HCT116 (cell line): ENCODE data around the gene DPYSL4. TPM values are rescaled to one million over a fixed set of nuclear protein-coding genes. Genes with fewer than 3 reads are reported as not detected.

Experiments used
- ATAC-seq: fragments of 200-7000 bp; cut with Tn5 transposase; 2 replicates; pipeline ENCODE4 v1.9.1; 2020; ENCODE audit warnings: mild to moderate bottlenecking, moderate library complexity
- BruUV-seq: library from RNA; stranded (reverse); fragments of 400-500 nt; replicated peaks from 2 replicates; lab custom pipeline; 2021; lab: Mats Ljungman, UMichigan
- CTCF ChIA-PET: fragments of 300-600 bp; sonication (Branson Sonifier 250); formaldehyde crosslinking; loops from one replicate; lab custom pipeline; 2021; ENCODE audit warnings: antibody characterized with exemption; lab: Charles Lee
- POLR2A ChIA-PET: fragments of 300-600, 350-600 bp; sonication (Branson Sonifier 250); formaldehyde crosslinking; loops from one replicate; lab custom pipeline; 2021; ENCODE audit warnings: antibody characterized with exemption; lab: Charles Lee
- RAD21 ChIA-PET, 2 experiments: fragments of 300-600 bp; sonication (Branson Sonifier 250); formaldehyde crosslinking; loops; one replicate each; lab custom pipeline; 2023; ENCODE audit warnings: low total read pairs in 2 of 2; ENCODE audit not compliant: uncharacterized antibody in 2 of 2, unreplicated experiment in 2 of 2, low non-redundant PET in 1 of 2; lab: Charles Lee
- DNase-seq: peaks from one replicate; pipeline ENCODE4 v3.0.0-alpha.2; 2010; ENCODE audit warnings: low read depth, low spot score
- H2AFZ ChIP-seq: fragments of 200-600 bp; shearing (Covaris generic), sonication (generic); 2 replicates; pipeline ENCODE4 v1.6.1; 2017; ENCODE audit warnings: low read depth, mixed run types, mixed read lengths, antibody characterized with exemption, low read length; ENCODE audit not compliant: poor library complexity, severe bottlenecking
- H3K27ac ChIP-seq: 2 replicates; pipeline ENCODE4 v1.5.1; 2012; ENCODE audit warnings: low read depth, low read length
- H3K27me3 ChIP-seq: fragments of 200-600 bp; sonication (generic); 2 replicates; pipeline ENCODE4 v1.6.1; 2016; ENCODE audit warnings: mixed run types, low read length, mixed read lengths; ENCODE audit not compliant: insufficient read depth
- H3K36me3 ChIP-seq, 2 experiments: fragments of 200-500 bp in 1 of 2; fragments of 200-600 bp in 1 of 2; sonication (Bioruptor generic) in 1 of 2; sonication (generic) in 1 of 2; 2 replicates each; pipeline versions ENCODE4 v1.5.1 to v1.6.1; 2014 to 2016; ENCODE audit warnings: low read length in 2 of 2, inconsistent platforms in 1 of 2, mixed read lengths in 1 of 2, mixed run types in 1 of 2; ENCODE audit not compliant: insufficient read depth in 2 of 2, control insufficient read depth in 1 of 2
- H3K4me1 ChIP-seq, 2 experiments: fragments of 200-600 bp in 1 of 2; sonication (generic) in 1 of 2; 2 replicates each; pipeline versions ENCODE4 v1.5.1 to v1.6.1; 2012 to 2017; ENCODE audit warnings: low read length in 2 of 2, inconsistent platforms in 1 of 2, mild to moderate bottlenecking in 1 of 2, mixed read lengths in 1 of 2, mixed run types in 1 of 2, moderate library complexity in 1 of 2; ENCODE audit not compliant: insufficient read depth in 2 of 2, control insufficient read depth in 1 of 2
- H3K4me2 ChIP-seq: fragments of 200-600 bp; sonication (generic); 2 replicates; pipeline ENCODE4 v1.6.1; 2017; ENCODE audit warnings: mixed run types, low read length, mixed read lengths
- H3K4me3 ChIP-seq, 2 experiments: fragments of 200-600 bp in 1 of 2; sonication (generic) in 1 of 2; replicated peaks in 1 of 2; 2 replicates each; pipeline ENCODE4 v1.5.1; 2011 to 2016; ENCODE audit warnings: low read length in 2 of 2, control low read depth in 1 of 2, low read depth in 1 of 2, mild to moderate bottlenecking in 1 of 2, mixed read lengths in 1 of 2, mixed run types in 1 of 2
- H3K79me2 ChIP-seq: fragments of 200-600 bp; sonication (generic); 2 replicates; pipeline ENCODE4 v1.6.1; 2017; ENCODE audit warnings: mild to moderate bottlenecking, mixed run types, low read length, moderate library complexity, mixed read lengths; ENCODE audit not compliant: insufficient read depth
- H3K9ac ChIP-seq: fragments of 200-600 bp; sonication (generic); 2 replicates; pipeline ENCODE4 v1.6.1; 2016; ENCODE audit warnings: low read length, mixed read lengths
- H3K9me2 ChIP-seq: fragments of 200-600 bp; sonication (generic), shearing (Covaris generic); 2 replicates; pipeline ENCODE4 v1.6.1; 2017; ENCODE audit warnings: mixed run types, mild to moderate bottlenecking, moderate library complexity; ENCODE audit not compliant: insufficient read depth
- H3K9me3 ChIP-seq, 2 experiments: fragments of 200-500 bp in 1 of 2; fragments of 200-600 bp in 1 of 2; sonication (Bioruptor generic) in 1 of 2; sonication (generic) in 1 of 2; 2 replicates each; pipeline ENCODE4 v1.6.1; 2014 to 2017; ENCODE audit warnings: low read length in 2 of 2, mixed read lengths in 2 of 2, inconsistent platforms in 1 of 2, low read depth in 1 of 2, mild to moderate bottlenecking in 1 of 2, mixed run types in 1 of 2, moderate library complexity in 1 of 2; ENCODE audit not compliant: control insufficient read depth in 1 of 2, insufficient read depth in 1 of 2
- H4K20me1 ChIP-seq: fragments of 200-600 bp; sonication (generic), shearing (Covaris generic); 2 replicates; pipeline ENCODE4 v1.6.1; 2017; ENCODE audit warnings: mixed run types, mild to moderate bottlenecking, moderate library complexity; ENCODE audit not compliant: insufficient read depth
- CEBPB ChIP-seq: IDR thresholded peaks from 2 replicates; pipeline ENCODE4 v1.6.1; 2012; ENCODE audit warnings: low read depth
- EGR1 ChIP-seq: IDR thresholded peaks from 2 replicates; pipeline ENCODE4 v1.6.1; 2012; ENCODE audit warnings: low read depth
- EZH2phosphoT487 ChIP-seq: fragments of 200-600 bp; IDR thresholded peaks from 2 replicates; pipeline ENCODE4 v1.6.1; 2018; ENCODE audit warnings: antibody characterized with exemption, borderline replicate concordance
- FOSL1 ChIP-seq: IDR thresholded peaks from 2 replicates; pipeline ENCODE4 v1.6.1; 2012; ENCODE audit warnings: low read depth
- JUND ChIP-seq: IDR thresholded peaks from 2 replicates; pipeline ENCODE4 v1.6.1; 2012
- POLR2AphosphoS5 ChIP-seq: IDR thresholded peaks from 2 replicates; pipeline ENCODE4 v1.6.1; 2011; ENCODE audit warnings: mild to moderate bottlenecking, low read depth, low read length, moderate library complexity
- RAD21 ChIP-seq: IDR thresholded peaks from 2 replicates; pipeline ENCODE4 v1.6.1; 2012; ENCODE audit warnings: low read depth, mild to moderate bottlenecking
- SRF ChIP-seq: IDR thresholded peaks from 2 replicates; pipeline ENCODE4 v1.6.1; 2012; ENCODE audit warnings: low read depth
- TCF7L2 ChIP-seq: IDR thresholded peaks from 2 replicates; pipeline ENCODE4 v1.7.0; 2011; ENCODE audit warnings: borderline replicate concordance, inconsistent platforms; ENCODE audit not compliant: insufficient read depth, insufficient read length; ENCODE audit errors: extremely low read depth
- YY1 ChIP-seq: IDR thresholded peaks from 2 replicates; pipeline ENCODE4 v1.6.1; 2011; ENCODE audit warnings: low read length, low read depth, moderate library complexity, mild to moderate bottlenecking; ENCODE audit not compliant: insufficient replicate concordance; ENCODE audit errors: extremely low read depth
- intact Hi-C: fragments of 100-400 bp; cut with micrococcal nuclease; formaldehyde crosslinking; loops from 2 replicates; pipeline ENCODE4 v1.10.0; 2022
- total RNA-seq: library from RNA; stranded (reverse); gene quantifications from one replicate; pipeline ENCODE4 v1.2.1, GENCODE V29; 2021; ENCODE audit not compliant: unreplicated experiment
- TF ChIP-seq, protein P1 (sequence below): IDR thresholded peaks from 2 replicates; pipeline ENCODE4 v1.6.1; 2012; ENCODE audit warnings: low read depth
- TF ChIP-seq, protein P2 (sequence below), 3 experiments: fragments of 200-600 bp in 1 of 3; sonication (generic) in 1 of 3; IDR thresholded peaks in 2 of 3; conservative IDR thresholded peaks in 1 of 3; 2 replicates each; pipeline ENCODE4 v1.5.1; 2012 to 2017; ENCODE audit warnings: low read depth in 2 of 3, low read length in 2 of 3, antibody characterized with exemption in 1 of 3, borderline replicate concordance in 1 of 3, control low read depth in 1 of 3, mild to moderate bottlenecking in 1 of 3, mixed read lengths in 1 of 3, mixed run types in 1 of 3, moderate library complexity in 1 of 3; ENCODE audit not compliant: insufficient read depth in 1 of 3
- TF ChIP-seq, protein P3 (sequence below): IDR thresholded peaks from 2 replicates; pipeline ENCODE4 v1.6.1; 2012

Gene DPYSL4
- total RNA-seq, 1 experiment from 2014 or later = 5.4 TPM

DNA sequence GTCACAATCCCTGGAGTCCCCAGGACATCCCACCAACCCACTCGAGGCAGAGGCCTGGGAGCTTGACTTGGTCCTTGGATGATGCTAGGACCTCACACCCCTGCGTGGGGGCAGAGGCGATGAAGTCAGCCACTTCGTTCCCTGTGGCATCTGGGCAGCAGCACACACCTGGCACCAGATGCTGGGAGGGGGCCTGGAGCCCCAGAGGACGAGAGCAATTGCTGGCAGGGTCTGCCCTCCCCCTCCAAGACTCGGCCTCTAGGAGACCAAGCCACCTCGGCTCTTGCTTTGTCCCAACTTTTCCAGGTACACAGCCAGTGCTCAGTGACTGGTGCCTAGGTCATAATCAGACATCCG lies 39.1 kb downstream of the DPYSL4 start (continued):
- TF ChIP-seq, protein P1, sequence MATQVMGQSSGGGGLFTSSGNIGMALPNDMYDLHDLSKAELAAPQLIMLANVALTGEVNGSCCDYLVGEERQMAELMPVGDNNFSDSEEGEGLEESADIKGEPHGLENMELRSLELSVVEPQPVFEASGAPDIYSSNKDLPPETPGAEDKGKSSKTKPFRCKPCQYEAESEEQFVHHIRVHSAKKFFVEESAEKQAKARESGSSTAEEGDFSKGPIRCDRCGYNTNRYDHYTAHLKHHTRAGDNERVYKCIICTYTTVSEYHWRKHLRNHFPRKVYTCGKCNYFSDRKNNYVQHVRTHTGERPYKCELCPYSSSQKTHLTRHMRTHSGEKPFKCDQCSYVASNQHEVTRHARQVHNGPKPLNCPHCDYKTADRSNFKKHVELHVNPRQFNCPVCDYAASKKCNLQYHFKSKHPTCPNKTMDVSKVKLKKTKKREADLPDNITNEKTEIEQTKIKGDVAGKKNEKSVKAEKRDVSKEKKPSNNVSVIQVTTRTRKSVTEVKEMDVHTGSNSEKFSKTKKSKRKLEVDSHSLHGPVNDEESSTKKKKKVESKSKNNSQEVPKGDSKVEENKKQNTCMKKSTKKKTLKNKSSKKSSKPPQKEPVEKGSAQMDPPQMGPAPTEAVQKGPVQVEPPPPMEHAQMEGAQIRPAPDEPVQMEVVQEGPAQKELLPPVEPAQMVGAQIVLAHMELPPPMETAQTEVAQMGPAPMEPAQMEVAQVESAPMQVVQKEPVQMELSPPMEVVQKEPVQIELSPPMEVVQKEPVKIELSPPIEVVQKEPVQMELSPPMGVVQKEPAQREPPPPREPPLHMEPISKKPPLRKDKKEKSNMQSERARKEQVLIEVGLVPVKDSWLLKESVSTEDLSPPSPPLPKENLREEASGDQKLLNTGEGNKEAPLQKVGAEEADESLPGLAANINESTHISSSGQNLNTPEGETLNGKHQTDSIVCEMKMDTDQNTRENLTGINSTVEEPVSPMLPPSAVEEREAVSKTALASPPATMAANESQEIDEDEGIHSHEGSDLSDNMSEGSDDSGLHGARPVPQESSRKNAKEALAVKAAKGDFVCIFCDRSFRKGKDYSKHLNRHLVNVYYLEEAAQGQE = no peak
- TF ChIP-seq POLR2AphosphoS5 (no peak), JUND (no peak)
- TF ChIP-seq, all 23 proteins: peak for 0

DNA sequence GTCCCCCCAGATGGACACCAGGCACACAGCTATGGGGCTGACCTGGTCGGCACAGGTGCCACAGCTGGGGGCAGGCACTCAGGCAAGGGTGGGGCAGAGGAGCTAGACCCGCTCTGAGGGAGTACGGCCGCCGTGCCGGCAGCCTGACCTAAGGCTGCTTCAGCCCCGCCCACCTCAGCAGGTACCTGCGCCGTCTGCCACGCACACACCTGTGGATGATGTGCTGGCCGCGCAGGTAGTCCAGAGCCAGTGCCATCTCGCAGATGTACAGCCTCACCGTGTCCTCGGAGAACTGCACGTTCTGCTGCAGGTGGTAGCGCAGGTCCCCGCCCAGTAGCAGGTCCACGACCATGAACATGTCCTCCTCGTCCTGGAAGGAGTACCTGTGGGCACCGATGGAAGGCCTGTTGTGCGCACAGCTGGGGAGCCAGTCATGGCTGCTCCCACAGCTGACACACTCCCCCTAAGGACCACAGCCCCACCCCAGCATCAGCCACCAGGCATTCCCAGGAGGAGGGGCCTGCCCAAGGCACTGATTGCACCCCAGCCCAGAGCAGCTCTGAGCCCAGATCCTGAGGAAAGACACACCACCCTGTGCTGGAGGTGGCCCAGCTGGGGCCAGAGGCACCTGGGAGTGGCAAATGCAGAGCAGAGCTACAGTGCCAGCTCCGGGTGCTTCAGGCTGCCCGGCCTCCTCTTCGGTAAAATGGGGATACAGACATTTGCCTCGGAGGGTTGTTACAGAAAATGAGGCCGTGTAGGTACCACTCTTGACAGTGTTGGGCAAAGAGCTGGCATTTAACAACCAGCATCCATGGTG lies 40.0 kb downstream of the DPYSL4 start:
- TF ChIP-seq, protein P1 = no peak
- TF ChIP-seq TCF7L2 = no peak
- no peak for TF ChIP-seq JUND
- TF ChIP-seq FOSL1 = no peak
- no peak for TF ChIP-seq RAD21
- no peak for TF ChIP-seq SRF
- TF ChIP-seq, protein P2, sequence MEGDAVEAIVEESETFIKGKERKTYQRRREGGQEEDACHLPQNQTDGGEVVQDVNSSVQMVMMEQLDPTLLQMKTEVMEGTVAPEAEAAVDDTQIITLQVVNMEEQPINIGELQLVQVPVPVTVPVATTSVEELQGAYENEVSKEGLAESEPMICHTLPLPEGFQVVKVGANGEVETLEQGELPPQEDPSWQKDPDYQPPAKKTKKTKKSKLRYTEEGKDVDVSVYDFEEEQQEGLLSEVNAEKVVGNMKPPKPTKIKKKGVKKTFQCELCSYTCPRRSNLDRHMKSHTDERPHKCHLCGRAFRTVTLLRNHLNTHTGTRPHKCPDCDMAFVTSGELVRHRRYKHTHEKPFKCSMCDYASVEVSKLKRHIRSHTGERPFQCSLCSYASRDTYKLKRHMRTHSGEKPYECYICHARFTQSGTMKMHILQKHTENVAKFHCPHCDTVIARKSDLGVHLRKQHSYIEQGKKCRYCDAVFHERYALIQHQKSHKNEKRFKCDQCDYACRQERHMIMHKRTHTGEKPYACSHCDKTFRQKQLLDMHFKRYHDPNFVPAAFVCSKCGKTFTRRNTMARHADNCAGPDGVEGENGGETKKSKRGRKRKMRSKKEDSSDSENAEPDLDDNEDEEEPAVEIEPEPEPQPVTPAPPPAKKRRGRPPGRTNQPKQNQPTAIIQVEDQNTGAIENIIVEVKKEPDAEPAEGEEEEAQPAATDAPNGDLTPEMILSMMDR (IDR thresholded peaks at IDR 0.05 in 2 of 3, conservative IDR thresholded peaks at IDR 0.05 in 1 of 3; ENCODE audit: borderline replicate concordance in 1 of 3, insufficient read depth in 1 of 3, low read depth in 2 of 3, low read length in 2 of 3) = no peak
- no peak for TF ChIP-seq EZH2phosphoT487
- TF ChIP-seq EGR1 = no peak
- no peak for TF ChIP-seq CEBPB
- TF ChIP-seq YY1 = no peak
- TF ChIP-seq, protein P3, sequence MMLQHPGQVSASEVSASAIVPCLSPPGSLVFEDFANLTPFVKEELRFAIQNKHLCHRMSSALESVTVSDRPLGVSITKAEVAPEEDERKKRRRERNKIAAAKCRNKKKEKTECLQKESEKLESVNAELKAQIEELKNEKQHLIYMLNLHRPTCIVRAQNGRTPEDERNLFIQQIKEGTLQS = no peak
- RAD21 ChIA-PET = no interaction called here
- intact Hi-C loops = no loop called here
- H3K4me3 ChIP-seq = no peak overlapping the region
- ATAC-seq = no peak
- H3K9ac ChIP-seq = no peak overlapping the region
- H3K4me2 ChIP-seq = no peak overlapping the region
- no peaks in the 10 kb centered on the region for H3K9me3 ChIP-seq
- no peaks in the 10 kb centered on the region for H3K4me1 ChIP-seq
- no peak overlapping the region for H3K27ac ChIP-seq
- no TSS peak for BruUV-seq
- H2AFZ ChIP-seq = no peak overlapping the region
- POLR2A ChIA-PET = no interaction called here
- H3K36me3 ChIP-seq = no peaks in the 10 kb centered on the region
- no peaks in the 10 kb centered on the region for H4K20me1 ChIP-seq
- no peaks in the 10 kb centered on the region for H3K79me2 ChIP-seq
- CTCF ChIA-PET = no interaction called here
- no peaks in the 10 kb centered on the region for H3K27me3 ChIP-seq
- no peak for DNase-seq
- H3K9me2 ChIP-seq = no peaks in the 10 kb centered on the region
